Activated T-helper 9 cell treated with anti-CD3 and anti-CD28 coated beads, Interleukin-2, amount 50 U/mL, for 16 hours (primary cell): Measurements from ENCODE around the gene ODAM.
"Not testable (repeated sequence)": the region's sequence is repeated elsewhere in the genome, so short reads cannot be mapped to it uniquely, and the experiment has no call there.

Experiments
- DNase-seq: peaks from one replicate; pipeline ENCODE4 v3.0.0-alpha.2; 2020; ENCODE audit warnings: low read depth

ODAM gene

GRCh38 chr4:70195425-70195824 is at the start of gene ODAM:
Gene ODAM, plus strand, starts transcription at chr4:70195725. Its CDS starts 819 bp downstream, at chr4:70196544.
- no peak for DNase-seq

GRCh38 chr4:70151271-70151670 is 44.3 kb upstream of the ODAM start:
- DNase-seq = no peak

- no peak for DNase-seq
These were observed 43.4 kb upstream of the ODAM start for GRCh38 chr4:70152088-70152487.

- DNase-seq = no peak
These were observed 41.6 kb upstream of the ODAM start, which contains the start of gene PRR27 for GRCh38 chr4:70153937-70154336. Gene PRR27, plus strand, starts transcription at chr4:70154237. Its CDS starts 139 bp downstream, at chr4:70154376.

- DNase-seq = no peak
These were observed 36.9 kb upstream of the ODAM start for GRCh38 chr4:70158576-70158975.

GRCh38 chr4:70177090-70177489 is 18.4 kb upstream of the ODAM start:
- DNase-seq = no peak

- no peak for DNase-seq
These were observed 17.4 kb upstream of the ODAM start for GRCh38 chr4:70178075-70178660.

GRCh38 chr4:70179811-70180210 is 15.7 kb upstream of the ODAM start:
- DNase-seq = no peak

GRCh38 chr4:70181864-70182263 is 13.7 kb upstream of the ODAM start:
- no peak for DNase-seq

GRCh38 chr4:70182517-70183167 is 12.9 kb upstream of the ODAM start:
- no peak for DNase-seq

- DNase-seq = no peak
These were observed 12.2 kb upstream of the ODAM start for GRCh38 chr4:70183168-70183939.

GRCh38 chr4:70183940-70184246 is 11.6 kb upstream of the ODAM start:
- DNase-seq = no peak

- DNase-seq = no peak
These were observed 8.3 kb upstream of the ODAM start for GRCh38 chr4:70187216-70187615.

GRCh38 chr4:70190579-70190978 is 4.9 kb upstream of the ODAM start:
- no peak for DNase-seq

GRCh38 chr4:70191647-70192046 is 3.9 kb upstream of the ODAM start:
- no peak for DNase-seq

GRCh38 chr4:70192895-70193294 is 2.6 kb upstream of the ODAM start:
- no peak for DNase-seq

GRCh38 chr4:70196857-70197256 is 1.3 kb downstream of the ODAM start:
- DNase-seq = no peak

GRCh38 chr4:70197842-70198241 is 2.3 kb downstream of the ODAM start:
- no peak for DNase-seq

GRCh38 chr4:70203601-70204000 is 8.1 kb downstream of the ODAM start:
- no peak for DNase-seq

- not testable (repeated sequence) for DNase-seq
These were observed 17.2 kb downstream of the ODAM start for GRCh38 chr4:70212752-70213151.

- DNase-seq = not testable (repeated sequence)
These were observed 20.6 kb downstream of the ODAM start for GRCh38 chr4:70216109-70216508.

GRCh38 chr4:70216550-70216949 is 21.0 kb downstream of the ODAM start:
- DNase-seq = not testable (repeated sequence)

GRCh38 chr4:70221389-70221788 is 25.9 kb downstream of the ODAM start:
- not testable (repeated sequence) for DNase-seq
